MM.1S (cell line): ENCODE measurements around the gene COP1.

ENCODE experiments used
- CTCF ChIP-seq: fragments of 300-600 bp; sonication (generic); IDR thresholded peaks from 2 replicates; pipeline ENCODE4 v1.5.1; 2016; ENCODE audit warnings: antibody characterized with exemption, low read length, mixed read lengths
- EZH2 ChIP-seq: fragments of 300-600 bp; sonication (generic); optimal IDR thresholded peaks from 2 replicates; pipeline ENCODE3; 2017; ENCODE audit warnings: low read depth, mild to moderate bottlenecking, antibody characterized with exemption, low read length, mixed read lengths

DNA sequence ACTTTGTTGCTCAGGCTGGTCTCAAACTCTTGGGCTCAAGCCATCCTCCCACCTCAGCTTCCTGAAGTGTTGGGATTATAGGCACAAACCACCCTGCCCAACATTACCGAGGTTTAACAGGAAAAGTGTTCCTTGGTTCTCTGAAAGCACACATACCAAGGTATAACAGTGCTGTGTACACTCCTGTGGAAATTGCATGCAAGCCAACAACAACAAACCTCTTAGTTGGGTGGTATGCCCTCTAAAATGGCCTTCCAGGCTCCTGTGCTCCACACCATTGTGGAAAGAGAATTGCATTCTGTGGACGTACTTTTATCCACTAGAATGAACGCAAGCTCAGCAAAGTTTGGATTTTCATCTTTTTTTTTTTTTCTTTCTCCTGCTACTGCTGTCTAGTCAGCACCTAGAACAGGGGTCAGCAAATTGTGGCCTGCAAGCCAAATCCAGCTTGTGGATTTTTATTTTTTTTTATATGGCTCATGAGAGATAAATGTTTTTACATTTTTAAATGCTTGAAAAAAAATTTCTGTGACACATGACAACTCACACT lies 271.4 kb downstream of the COP1 start:
- TF ChIP-seq EZH2, result no peak
- TF ChIP-seq CTCF, result no peak
